Upper lobe of right lung (tissue), 1 donor: Measurements from ENCODE around the gene TTBK1. TPM values are rescaled to one million over a fixed set of nuclear protein-coding genes. Genes with fewer than 3 reads are reported as not detected.

Experiments used
- ATAC-seq: fragments of 200-7000 bp; cut with Tn5 transposase; one replicate; pipeline ENCODE4 v1.9.1; 2020; ENCODE audit warnings: mild to moderate bottlenecking, moderate library complexity
- DNase-seq: peaks from one replicate; pipeline ENCODE4 v3.0.0-alpha.2; 2020
- H3K27ac ChIP-seq: fragments of 200-600 bp; one replicate; pipeline ENCODE4 v1.8.0; 2022
- H3K27me3 ChIP-seq: fragments of 200-600 bp; one replicate; pipeline ENCODE4 v1.8.0; 2022; ENCODE audit warnings: mild to moderate bottlenecking
- H3K36me3 ChIP-seq: fragments of 200-600 bp; one replicate; pipeline ENCODE4 v1.8.0; 2022
- H3K4me1 ChIP-seq: fragments of 200-600 bp; one replicate; pipeline ENCODE4 v1.8.0; 2022
- H3K4me3 ChIP-seq: fragments of 200-600 bp; one replicate; pipeline ENCODE4 v1.8.0; 2022; ENCODE audit warnings: mild to moderate bottlenecking
- H3K9me3 ChIP-seq: fragments of 200-600 bp; one replicate; pipeline ENCODE4 v1.8.0; 2022
- CTCF ChIP-seq: fragments of 200-600 bp; IDR thresholded peaks from one replicate; pipeline ENCODE4 v1.8.0; 2022; ENCODE audit warnings: antibody characterized with exemption
- intact Hi-C: fragments of 100-400 bp; cut with DNase I; formaldehyde crosslinking; loops from one replicate; pipeline ENCODE4 v1.11.0; 2022
- total RNA-seq: library from RNA; stranded (reverse); fragmentation: NEBNext Ultra II Directional; extraction: Animal tissue kit (Norgen Biotek cat#: 25700); gene quantifications from one replicate; pipeline ENCODE4 v1.2.1, GENCODE V29; 2021
- donor health status: DM: no; HTN: yes; CAD: no; lungs with severe emphysema.

The TTBK1 gene
- total RNA-seq, 1 donor from 2014 or later, result 0.17 TPM

- no peaks in the 10 kb centered on the region for H3K36me3 ChIP-seq
- DNase-seq (no peak), ATAC-seq (no peak)
- TF ChIP-seq CTCF, result no peak
- peaks cover 11% of the 10 kb centered on the region for H3K4me1 ChIP-seq
- no peaks in the 10 kb centered on the region for H3K9me3 ChIP-seq
- H3K4me3 ChIP-seq, result no peak overlapping the region
- peaks cover 7% of the 10 kb centered on the region for H3K27me3 ChIP-seq
- H3K27ac ChIP-seq, result no peak overlapping the region
- intact Hi-C loops, result no loop called here
Measured at GRCh38 chr6:43304361-43304760, 61.1 kb downstream of the TTBK1 start.

- H3K27ac ChIP-seq, result no peak overlapping the region
- ATAC-seq (no peak), DNase-seq (no peak)
- H3K4me1 ChIP-seq, result peaks cover 11% of the 10 kb centered on the region
- H3K36me3 ChIP-seq, result no peaks in the 10 kb centered on the region
- no peak overlapping the region for H3K4me3 ChIP-seq
- intact Hi-C loops, result no loop called here
- peaks cover 6% of the 10 kb centered on the region for H3K27me3 ChIP-seq
- H3K9me3 ChIP-seq, result no peaks in the 10 kb centered on the region
- no peak for TF ChIP-seq CTCF
Measured at GRCh38 chr6:43304882-43305281, 61.6 kb downstream of the TTBK1 start.

GRCh38 chr6:43306086-43306485 is 62.8 kb downstream of the TTBK1 start:
- TF ChIP-seq CTCF, result no peak
- Histone ChIP-seq H3K36me3 (no peaks in the 10 kb centered on the region), H3K27me3 (no peaks in the 10 kb centered on the region), H3K9me3 (no peaks in the 10 kb centered on the region), H3K4me3 (no peak overlapping the region), H3K27ac (no peak overlapping the region), H3K4me1 (peaks cover 11% of the 10 kb centered on the region)
- no peak for ATAC-seq
- DNase-seq, result no peak
- intact Hi-C loops, result no loop called here

- Histone ChIP-seq H3K4me3 (no peak overlapping the region), H3K36me3 (no peaks in the 10 kb centered on the region), H3K9me3 (no peaks in the 10 kb centered on the region), H3K4me1 (peaks cover 11% of the 10 kb centered on the region), H3K27ac (no peak overlapping the region), H3K27me3 (no peaks in the 10 kb centered on the region)
- ATAC-seq, result no peak
- TF ChIP-seq CTCF, result no peak
- intact Hi-C loops, result no loop called here
- no peak for DNase-seq
Measured at GRCh38 chr6:43307451-43308100, 64.3 kb downstream of the TTBK1 start.

- DNase-seq (no peak), ATAC-seq (peak; percentile 71)
- H3K9me3 ChIP-seq, result no peaks in the 10 kb centered on the region
- peak; percentile 9 for TF ChIP-seq CTCF
- peaks cover 15% of the 10 kb centered on the region for H3K4me1 ChIP-seq
- intact Hi-C loops, result no loop called here
- no peaks in the 10 kb centered on the region for H3K27me3 ChIP-seq
- H3K27ac ChIP-seq, result no peak within 1 kb of the TSS
- no peaks in the 10 kb centered on the region for H3K36me3 ChIP-seq
- H3K4me3 ChIP-seq, result peak within 1 kb of the TSS; percentile 36
Measured at GRCh38 chr6:43308101-43308989, 65.1 kb downstream of the TTBK1 start, which contains the start of gene CRIP3. CRIP3 (minus strand) TSS chr6:43308826; CDS start chr6:43308792, 34 bp downstream.
